ENCODE measurements around the gene MDK.
"Not testable (repeated sequence)": the region's sequence is repeated elsewhere in the genome, so short reads cannot be mapped to it uniquely, and the experiment has no call there.

Gene MDK

GRCh38 chr11:46367916-46368267 lies 13.6 kb upstream of the MDK start:
- no peak for DNase-seq (ENCODE audit: low read depth)

- no peak for DNase-seq (ENCODE audit: low read depth)
Measured at GRCh38 chr11:46369458-46370152, 11.9 kb upstream of the MDK start.

GRCh38 chr11:46370253-46370652 lies 11.2 kb upstream of the MDK start:
- DNase-seq (ENCODE audit: low read depth): no peak

- DNase-seq (ENCODE audit: low read depth): not testable (repeated sequence)
Measured at GRCh38 chr11:46371262-46371661, 10.2 kb upstream of the MDK start.

GRCh38 chr11:46372086-46372485 lies 9.4 kb upstream of the MDK start:
- DNase-seq (ENCODE audit: low read depth): no peak

GRCh38 chr11:46372501-46372900 lies 9.0 kb upstream of the MDK start:
- DNase-seq (ENCODE audit: low read depth): not testable (repeated sequence)

GRCh38 chr11:46373787-46374740 lies 7.4 kb upstream of the MDK start:
- DNase-seq (ENCODE audit: low read depth): no peak

- no peak for DNase-seq (ENCODE audit: low read depth)
Measured at GRCh38 chr11:46374815-46375214, 6.7 kb upstream of the MDK start.

GRCh38 chr11:46375392-46376101 lies 5.9 kb upstream of the MDK start:
- DNase-seq (ENCODE audit: low read depth): no peak

- no peak for DNase-seq (ENCODE audit: low read depth)
Measured at GRCh38 chr11:46376258-46377050, 5.0 kb upstream of the MDK start.

GRCh38 chr11:46377290-46377689 lies 4.2 kb upstream of the MDK start:
- no peak for DNase-seq (ENCODE audit: low read depth)

GRCh38 chr11:46377831-46378230 lies 3.6 kb upstream of the MDK start:
- DNase-seq (ENCODE audit: low read depth): no peak

GRCh38 chr11:46378296-46378695 lies 3.2 kb upstream of the MDK start:
- no peak for DNase-seq (ENCODE audit: low read depth)

GRCh38 chr11:46378811-46379481 lies 2.5 kb upstream of the MDK start:
- no peak for DNase-seq (ENCODE audit: low read depth)

GRCh38 chr11:46379482-46380293 lies 1.8 kb upstream of the MDK start:
- not testable (repeated sequence) for DNase-seq (ENCODE audit: low read depth)

GRCh38 chr11:46380340-46381047 lies 975 bp upstream of the MDK start:
- no peak for DNase-seq (ENCODE audit: low read depth)

- no peak for DNase-seq (ENCODE audit: low read depth)
Measured at GRCh38 chr11:46381819-46382645, 563 bp downstream of the MDK start.

- no peak for DNase-seq (ENCODE audit: low read depth)
Measured at GRCh38 chr11:46382646-46383403, 1.4 kb downstream of the MDK start.

Data from non-pigmented ciliary epithelial cell (primary cell).